ENCODE results near the gene SREK1IP1.

- TF ChIP-seq CTCF (IDR thresholded peaks at IDR 0.05) (no peak), POLR2A (IDR thresholded peaks at IDR 0.05) (no peak)
Observed at GRCh38 chr5:64693636-64694035, 74.9 kb downstream of the SREK1IP1 start.

Measured in esophagus squamous epithelium (tissue), 4 donors.